NOMO-1 treated with DMSO at 0.1 percent for 48 hours (cell line): ENCODE measurements around the gene PPM1B.
"Not testable (repeated sequence)": the region's sequence is repeated elsewhere in the genome, so short reads cannot be mapped to it uniquely, and the experiment has no call there.

Experiments
- DNase-seq: peaks from one replicate; lab custom pipeline; 2025; ENCODE audit not compliant: unreplicated experiment; lab: John Stamatoyannopoulos, UW

The PPM1B gene

GRCh38 chr2:44247924-44248323, 79.2 kb downstream of the PPM1B start:
- no peak for DNase-seq

DNA sequence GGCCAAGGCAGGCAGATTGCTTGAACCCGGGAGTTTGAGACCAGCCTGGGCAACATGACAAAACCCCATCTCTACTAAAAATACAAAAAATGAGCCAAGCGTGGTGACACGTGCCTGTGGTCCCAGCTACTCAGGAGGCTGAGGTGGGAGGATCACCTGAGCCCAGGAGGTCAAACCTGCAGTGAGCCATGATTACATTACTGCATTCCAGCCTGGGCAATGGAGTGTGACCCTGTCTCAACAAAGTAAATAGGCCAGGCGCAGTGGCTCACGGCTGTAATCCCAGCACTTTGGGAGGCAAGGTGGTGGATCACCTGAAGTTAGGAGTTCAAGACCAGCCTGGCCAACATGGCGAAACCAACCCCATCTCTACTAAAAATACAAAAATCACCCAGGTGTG, 80.6 kb downstream of the PPM1B start:
- DNase-seq: not testable (repeated sequence)

GRCh38 chr2:44250376-44250775, 81.7 kb downstream of the PPM1B start:
- DNase-seq: no peak

GRCh38 chr2:44254023-44254422, 85.3 kb downstream of the PPM1B start:
- no peak for DNase-seq

DNA sequence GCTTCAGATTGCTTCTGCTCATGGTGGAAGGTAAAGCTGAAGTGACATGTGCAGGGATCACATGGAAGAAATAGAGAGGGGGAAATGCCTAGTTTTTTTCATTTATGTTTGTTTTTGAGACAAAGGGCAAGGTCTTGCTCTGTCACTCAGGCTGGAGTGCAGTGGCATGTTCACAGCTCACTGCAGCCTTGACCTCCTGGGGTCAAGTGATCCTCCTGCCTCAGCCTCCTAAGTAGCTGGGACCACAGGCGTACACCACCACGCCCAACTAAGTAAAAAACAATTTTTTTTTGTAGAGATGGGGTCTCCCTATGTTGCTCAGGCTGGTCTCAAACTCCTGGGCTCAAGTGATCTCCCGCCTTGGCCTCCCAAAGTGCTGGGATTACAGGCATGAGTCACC, 87.0 kb downstream of the PPM1B start:
- DNase-seq: not testable (repeated sequence)

GRCh38 chr2:44257802-44258201, 89.1 kb downstream of the PPM1B start:
- not testable (repeated sequence) for DNase-seq

DNA sequence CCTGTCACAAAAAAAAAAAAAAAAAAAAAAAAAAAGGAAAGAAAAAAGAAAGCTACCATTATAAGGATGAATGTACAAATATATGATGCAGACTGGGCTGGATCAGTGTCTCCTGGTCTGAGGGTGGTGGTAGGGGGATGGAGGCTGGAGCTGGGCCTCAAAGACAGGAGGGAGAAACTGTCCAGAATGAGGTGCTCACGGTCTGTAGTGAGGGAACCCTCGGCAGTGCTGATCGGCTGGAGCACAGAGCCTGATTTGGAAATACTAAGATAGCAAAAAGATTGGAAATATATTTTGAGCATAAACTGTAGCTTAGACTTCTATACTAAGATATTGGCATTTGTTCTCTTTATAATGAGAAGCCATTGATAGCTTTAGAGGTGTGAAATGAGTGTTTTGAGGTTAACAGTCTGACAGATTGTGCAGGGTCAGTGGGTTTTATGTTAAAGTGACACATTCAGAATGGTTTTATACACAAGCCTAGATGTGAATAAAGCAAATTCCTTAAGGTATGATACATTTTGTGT, 98.7 kb downstream of the PPM1B start:
- no peak for DNase-seq

GRCh38 chr2:44267796-44268648, 99.3 kb downstream of the PPM1B start:
- DNase-seq: no peak

DNA sequence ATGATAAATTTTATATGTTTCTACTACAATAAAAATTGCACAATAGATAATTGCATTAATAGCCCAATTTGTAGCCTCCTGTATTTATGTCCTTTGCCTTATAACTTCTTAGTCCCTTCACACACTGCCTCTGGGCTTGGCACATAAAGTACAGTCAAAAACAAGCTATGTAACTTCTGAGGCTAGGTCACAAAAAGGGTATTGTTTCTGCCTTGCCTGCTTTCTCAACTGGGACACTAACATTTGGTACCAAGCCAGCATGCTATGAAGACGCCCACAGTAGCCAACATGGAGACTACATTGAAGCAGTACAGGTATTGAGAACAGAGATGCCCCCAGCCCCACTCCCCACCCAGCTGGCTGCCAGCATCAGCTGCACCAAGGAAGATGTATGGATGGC, 101.2 kb downstream of the PPM1B start:
- no peak for DNase-seq

- DNase-seq: no peak
Observed at GRCh38 chr2:44271296-44271695, 102.6 kb downstream of the PPM1B start.

GRCh38 chr2:44273076-44273475, 104.4 kb downstream of the PPM1B start:
- no peak for DNase-seq

DNA sequence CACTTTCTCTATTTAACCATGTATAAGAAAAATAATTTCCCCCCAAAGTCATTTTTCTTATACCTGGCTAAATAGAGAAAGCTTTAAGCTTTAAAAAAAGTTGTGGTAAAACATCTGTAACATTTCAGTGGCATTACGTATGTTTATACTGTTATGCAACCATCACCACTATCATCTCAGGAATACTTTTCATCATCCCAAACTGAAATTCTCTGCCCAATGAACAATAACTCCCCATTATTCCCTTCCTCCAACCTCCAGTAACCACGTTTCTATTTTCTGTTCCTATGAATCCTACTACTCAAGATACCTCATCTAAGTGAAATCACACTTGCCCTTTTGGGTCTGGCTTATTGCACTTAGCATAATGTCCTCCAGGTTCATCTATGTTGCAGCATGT, 104.9 kb downstream of the PPM1B start:
- DNase-seq: no peak

GRCh38 chr2:44275927-44276303, 107.2 kb downstream of the PPM1B start:
- no peak for DNase-seq

DNA sequence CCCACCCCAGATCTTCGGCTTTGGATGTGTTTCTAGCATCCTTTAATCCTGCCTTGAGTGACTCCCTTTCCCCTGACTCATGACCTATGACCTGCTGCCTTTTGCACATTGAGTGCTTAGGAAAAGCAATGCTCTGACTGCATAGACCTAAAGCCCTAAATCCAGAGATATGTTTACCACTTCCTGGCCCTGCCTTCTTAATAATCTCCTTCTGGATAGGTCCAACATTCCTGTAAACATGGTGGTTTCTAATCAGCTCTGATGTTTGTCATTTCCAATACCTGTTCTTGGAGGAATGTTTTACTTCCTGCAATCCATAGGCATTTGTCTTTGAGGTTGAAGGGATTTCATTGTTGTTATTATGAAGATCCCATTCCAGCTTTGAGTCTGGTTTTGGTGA, 108.9 kb downstream of the PPM1B start:
- no peak for DNase-seq

GRCh38 chr2:44280869-44281268, 112.2 kb downstream of the PPM1B start:
- no peak for DNase-seq
